HG02759 (cell line): ENCODE measurements around the gene SRPK2.

ENCODE experiments used
- ATAC-seq: cut with Tn5 transposase; IDR thresholded peaks from one replicate; pipeline ENCODE4 v1.9.1; 2021; ENCODE audit warnings: mild to moderate bottlenecking, moderate library complexity; ENCODE audit not compliant: unreplicated experiment

Gene SRPK2

DNA sequence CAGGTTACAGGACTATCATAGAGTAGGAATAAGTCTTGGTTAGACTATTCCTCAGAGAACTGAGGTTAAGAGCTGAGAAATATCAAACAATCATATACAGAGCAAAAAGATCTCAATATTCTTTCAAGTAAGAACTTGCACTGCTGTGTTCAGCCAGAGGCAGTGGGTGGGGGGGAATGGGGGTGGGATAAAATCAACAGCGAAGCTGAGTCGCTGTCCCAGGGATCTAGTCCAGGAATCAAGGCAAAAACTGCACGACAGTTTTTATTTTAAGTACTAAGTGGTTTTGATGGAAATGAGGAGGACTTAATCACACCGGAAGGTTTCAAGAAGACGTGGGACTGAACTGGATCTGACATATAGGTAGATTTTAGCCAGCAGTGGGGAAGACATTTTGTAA lies 159.1 kb downstream of the SRPK2 start:
- ATAC-seq: no peak

DNA sequence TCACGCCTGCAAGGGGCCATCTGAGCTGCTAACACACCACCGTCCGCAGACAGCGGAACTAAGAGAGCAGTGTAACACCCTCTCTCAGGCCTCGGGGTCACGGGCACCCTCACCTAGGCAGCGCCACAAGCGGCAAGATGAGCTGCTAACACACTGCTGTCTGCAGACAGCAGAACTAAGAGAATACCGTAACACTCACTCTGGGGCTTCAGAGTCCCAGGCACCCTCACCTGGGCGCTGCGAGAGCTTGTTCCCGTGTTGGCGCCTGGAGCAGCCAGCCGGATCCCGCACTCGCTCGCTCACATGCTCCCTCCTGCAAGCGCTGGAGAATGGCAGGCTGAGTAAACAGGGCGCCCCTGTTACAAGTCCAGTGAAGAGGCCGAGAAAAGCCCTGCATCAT lies 160.2 kb downstream of the SRPK2 start:
- no peak for ATAC-seq

DNA sequence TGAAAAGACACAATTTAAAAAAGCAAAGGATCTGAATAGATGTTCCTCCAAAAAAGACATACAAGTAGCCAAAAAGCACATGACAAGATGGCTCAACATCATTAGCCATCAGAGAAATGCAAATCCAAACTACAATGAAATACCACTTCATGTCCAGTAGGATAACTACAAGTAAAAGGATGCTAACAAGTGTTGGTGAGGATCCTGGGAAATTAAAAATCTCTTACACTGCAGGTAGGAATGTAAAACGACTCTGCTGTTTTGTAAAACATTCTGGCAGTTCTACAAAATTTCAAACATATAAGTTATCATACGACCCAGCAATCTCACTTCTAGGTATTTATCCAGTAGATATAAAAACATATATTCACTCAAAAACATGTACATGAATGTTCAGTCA lies 161.3 kb downstream of the SRPK2 start:
- no peak for ATAC-seq

- peak; percentile 88 for ATAC-seq
These were observed 163.7 kb downstream of the SRPK2 start for GRCh38 chr7:105224884-105225651.

DNA sequence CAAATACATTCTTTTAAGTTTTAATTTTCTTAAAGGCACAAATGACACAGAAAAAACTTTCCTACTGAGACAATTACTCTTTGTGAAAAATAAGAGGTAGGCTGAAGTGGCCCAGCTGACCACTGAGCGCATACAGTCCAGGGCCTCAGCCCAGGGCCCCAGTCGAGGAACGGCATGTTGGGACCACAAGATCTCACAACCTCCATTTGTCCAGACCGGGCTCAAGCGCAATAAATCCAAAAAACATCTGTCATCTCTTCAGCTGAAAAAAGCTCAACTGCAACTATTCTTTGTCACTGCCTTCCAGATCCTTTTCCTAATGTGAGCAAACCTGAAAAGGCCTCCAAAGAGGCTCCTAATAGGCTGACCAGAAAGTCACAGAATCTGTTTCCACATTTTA lies 165.8 kb downstream of the SRPK2 start:
- ATAC-seq: no peak

DNA sequence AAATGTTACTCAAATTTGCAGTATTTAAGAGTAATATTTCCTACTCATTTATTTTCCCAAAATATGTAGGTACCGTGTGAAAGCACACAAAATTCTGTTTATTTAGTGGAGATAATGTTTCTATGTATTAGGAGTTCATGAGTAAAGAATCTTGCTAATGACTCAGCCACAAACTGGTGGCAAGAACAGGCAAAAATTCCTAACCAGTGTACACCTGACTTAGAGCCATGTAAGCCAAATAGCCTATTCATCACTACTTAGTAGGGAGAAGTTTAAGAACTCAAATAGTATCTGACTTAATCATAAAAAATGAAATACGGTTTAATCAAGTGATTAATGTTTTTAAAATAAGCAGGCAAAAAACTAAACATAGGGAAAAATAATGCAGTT lies 169.0 kb downstream of the SRPK2 start:
- no peak for ATAC-seq

DNA sequence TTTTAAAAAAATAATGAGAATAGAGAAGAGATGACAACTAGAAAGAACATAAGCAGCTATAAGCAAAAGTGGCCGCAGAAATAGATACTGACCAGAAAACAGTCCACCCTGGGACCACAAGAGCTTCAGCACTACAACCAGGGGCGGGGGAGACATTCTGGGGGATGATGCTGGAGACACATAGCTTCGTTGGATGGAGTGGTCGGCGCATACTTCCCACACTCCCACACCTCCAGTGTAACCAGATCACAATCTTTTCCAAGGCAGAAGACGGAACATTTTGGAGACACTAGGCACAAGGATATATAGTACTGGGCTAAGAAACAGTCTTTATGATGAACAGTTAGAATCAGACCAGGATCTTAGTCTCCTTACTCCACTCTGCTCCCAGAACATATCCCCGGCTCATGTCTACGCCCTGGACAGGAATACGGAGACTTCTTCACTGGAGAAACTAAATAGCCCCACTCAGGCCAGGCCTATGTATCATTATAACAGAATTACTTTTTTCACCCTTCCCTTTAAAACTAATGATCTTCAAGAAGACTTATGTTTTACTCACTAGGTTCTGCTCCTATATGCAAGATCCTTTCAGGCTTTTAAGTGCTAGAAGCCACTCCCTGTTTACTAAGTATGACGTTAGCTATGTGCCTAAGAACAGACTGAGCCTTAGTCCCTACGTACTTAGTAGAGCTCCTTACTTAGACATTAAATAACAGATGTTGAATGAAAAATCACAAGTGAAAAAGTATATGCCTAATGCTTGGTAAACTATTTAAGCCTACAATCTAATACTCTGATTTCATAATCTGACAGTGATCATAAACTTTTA lies 169.6 kb downstream of the SRPK2 start:
- ATAC-seq: no peak

DNA sequence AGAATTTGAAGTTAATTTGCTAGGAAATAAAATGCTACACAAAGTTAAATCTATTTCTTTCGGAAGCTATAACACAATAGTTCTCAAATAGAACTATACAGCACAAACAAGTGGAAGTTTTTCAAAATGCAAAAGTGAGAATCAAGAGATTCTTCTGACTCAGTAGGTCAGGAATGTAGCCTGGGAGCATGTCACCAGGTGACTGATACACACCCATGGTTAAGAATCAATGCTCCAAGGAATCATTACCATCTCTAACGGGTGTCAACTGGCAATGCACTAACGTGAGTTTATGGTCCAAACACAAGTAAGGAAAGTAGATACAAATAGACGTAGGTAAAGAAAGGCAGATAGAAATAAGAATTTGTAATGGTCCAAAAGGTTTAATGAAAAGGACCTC lies 170.5 kb downstream of the SRPK2 start:
- ATAC-seq: no peak

- no peak for ATAC-seq
These were observed 171.9 kb downstream of the SRPK2 start for GRCh38 chr7:105216786-105217185.

- ATAC-seq: no peak
These were observed 172.9 kb downstream of the SRPK2 start for GRCh38 chr7:105215821-105216220.

GRCh38 chr7:105215182-105215581 lies 173.5 kb downstream of the SRPK2 start:
- ATAC-seq: no peak

DNA sequence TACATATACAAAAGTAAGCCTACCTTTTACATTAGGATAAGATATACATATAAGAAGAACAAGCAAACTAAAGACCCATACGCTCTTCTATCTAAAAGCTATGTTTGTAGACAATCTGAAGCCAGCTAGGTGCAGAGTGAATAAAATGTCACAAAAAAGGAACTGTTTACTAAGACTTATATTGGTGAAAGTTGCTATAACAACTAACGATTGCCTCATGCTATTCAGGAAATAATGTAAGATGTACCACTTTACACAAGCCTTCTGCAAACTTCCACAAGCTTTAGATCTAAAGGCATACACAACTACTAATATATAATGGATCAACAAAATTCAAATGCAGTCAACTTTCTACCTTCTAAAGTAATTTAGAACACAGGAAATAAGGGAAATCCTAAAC lies 175.1 kb downstream of the SRPK2 start:
- ATAC-seq: no peak

DNA sequence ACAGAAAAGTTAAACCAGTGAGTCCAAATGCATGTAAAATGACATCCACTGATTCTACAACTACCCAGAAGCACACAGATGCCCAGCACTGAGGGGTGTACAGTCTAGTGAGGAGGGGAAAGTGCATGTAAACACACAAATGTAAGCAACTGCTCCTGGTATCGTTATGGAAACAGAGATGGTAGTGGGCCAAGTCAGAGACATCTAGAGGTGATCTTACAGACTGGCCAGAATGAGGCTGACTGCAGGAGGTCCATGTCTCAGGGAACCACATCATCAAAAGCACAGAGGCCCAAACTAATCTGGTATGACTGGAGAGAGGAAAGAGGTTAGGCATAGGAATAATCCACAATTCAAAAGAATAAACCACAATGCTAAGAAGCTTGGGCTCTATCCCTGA lies 176.5 kb downstream of the SRPK2 start:
- no peak for ATAC-seq

GRCh38 chr7:105210721-105211205 lies 178.0 kb downstream of the SRPK2 start:
- ATAC-seq: peak; percentile 86

- ATAC-seq: no peak
These were observed 178.9 kb downstream of the SRPK2 start for GRCh38 chr7:105209870-105210269.

- ATAC-seq: no peak
These were observed 179.3 kb downstream of the SRPK2 start for GRCh38 chr7:105209433-105209832.

DNA sequence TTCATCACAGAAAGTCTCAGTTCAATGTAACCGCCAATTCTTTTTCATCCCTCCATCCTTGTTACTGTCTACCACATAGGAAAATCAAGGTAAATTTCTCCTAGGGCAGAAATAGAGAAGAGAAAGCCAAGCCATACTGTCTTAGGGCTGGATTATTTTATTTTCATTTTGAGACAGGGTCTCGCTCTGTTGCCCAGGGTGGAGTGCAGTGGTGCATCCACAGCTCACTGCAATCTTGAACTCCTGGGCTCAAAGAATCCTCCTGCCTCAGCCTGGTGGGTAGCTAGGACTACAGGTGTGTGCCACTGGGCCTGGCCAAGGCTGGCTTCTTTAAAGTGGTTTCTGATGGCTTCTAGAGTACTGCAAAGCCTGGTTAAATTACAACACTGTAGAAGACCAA lies 181.7 kb downstream of the SRPK2 start:
- ATAC-seq: peak; percentile 42

DNA sequence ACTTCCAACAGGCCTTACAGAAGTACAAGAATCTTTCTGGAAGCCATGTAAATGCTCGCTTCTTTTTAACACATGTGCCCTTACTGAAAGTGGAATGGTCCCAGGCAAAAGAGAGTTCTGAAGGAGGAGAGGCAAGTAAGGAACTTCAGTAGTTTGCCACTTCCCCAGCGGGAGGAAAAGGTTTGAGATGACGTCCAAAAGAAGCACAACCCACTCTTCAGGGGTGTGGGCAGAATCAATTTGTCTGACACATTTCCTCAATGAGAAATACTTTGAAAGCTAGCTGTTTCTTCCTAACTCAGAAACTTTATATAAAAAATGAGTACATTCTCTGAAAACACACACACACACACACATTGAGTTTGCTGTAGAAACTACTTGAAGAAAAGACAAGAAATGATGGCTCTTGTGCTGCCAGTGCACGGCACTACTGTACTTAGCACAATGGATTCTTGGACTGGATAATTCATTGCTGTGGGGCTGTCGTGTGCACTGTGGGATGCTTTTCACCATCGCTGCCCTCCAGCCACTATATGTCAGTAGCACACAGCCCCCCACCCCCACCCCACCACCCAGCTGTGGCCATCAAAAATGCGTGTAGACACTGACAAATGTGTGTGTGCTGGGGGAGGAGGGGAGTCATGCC lies 183.0 kb downstream of the SRPK2 start:
- ATAC-seq: no peak

DNA sequence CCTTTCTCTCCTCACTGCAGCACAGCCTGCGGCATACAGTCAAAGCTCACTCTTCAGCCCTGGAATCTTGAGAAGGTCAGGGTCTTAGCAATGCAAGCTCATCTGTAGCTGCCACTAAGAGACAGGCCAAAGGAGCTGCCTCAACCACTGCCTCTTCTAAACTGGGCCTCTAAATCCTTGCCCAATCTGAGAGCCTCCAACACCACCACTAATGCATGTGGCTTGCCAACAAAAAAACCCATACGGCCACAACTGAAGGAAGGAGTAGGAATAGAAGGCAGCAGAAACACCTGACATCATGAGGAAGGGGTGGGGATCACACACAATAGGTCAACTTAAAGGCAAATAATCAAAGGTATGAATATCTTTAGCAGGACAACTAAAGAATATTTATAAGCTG lies 183.8 kb downstream of the SRPK2 start:
- ATAC-seq: no peak

GRCh38 chr7:105204520-105204919 lies 184.2 kb downstream of the SRPK2 start:
- no peak for ATAC-seq

DNA sequence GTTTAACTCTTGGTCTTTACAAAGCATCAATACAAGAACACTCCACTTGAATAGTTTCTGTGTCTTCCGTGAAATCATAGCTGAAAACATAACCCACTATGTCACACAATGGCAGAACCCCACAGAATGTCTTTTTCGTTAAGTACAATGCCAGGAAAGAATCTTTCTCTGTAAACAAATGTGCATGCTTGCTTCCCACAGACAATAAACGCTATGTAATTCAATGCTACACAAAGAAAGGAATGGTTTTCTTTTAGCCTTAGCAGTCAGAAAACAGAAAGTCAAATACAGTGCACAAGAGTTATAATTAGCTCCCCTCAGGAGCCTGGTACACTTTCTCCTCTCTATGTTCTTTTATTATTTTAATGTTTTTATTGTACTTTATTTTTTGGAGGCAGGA lies 186.1 kb downstream of the SRPK2 start:
- ATAC-seq: no peak

GRCh38 chr7:105199386-105199785 lies 189.3 kb downstream of the SRPK2 start:
- ATAC-seq: no peak
